Colonic mucosa (tissue), 4 donors: ENCODE results near the gene ITPR3. TPM values are rescaled to one million over a fixed set of nuclear protein-coding genes. Genes with fewer than 3 reads are reported as not detected.
A peak's percentile ranks its signal among the peaks of the same experiment; 100 is the strongest.

Experiments used
- DNase-seq: peaks from one replicate; pipeline ENCODE4 v3.0.0-alpha.2; 2020
- H3K27ac ChIP-seq: fragments of 200-600 bp; one replicate; pipeline ENCODE4 v1.8.0; 2021
- H3K27me3 ChIP-seq: fragments of 200-600 bp; one replicate; pipeline ENCODE4 v1.8.0; 2021
- H3K36me3 ChIP-seq: fragments of 200-600 bp; one replicate; pipeline ENCODE4 v1.8.0; 2021
- H3K4me1 ChIP-seq: fragments of 200-600 bp; one replicate; pipeline ENCODE4 v1.8.0; 2021; ENCODE audit warnings: mild to moderate bottlenecking
- H3K4me3 ChIP-seq: fragments of 200-600 bp; one replicate; pipeline ENCODE4 v1.8.0; 2021
- H3K9ac ChIP-seq, 2 donors: one replicate each; pipeline ENCODE4 v1.7.0; 2013; ENCODE audit warnings: control low read depth in 2 of 2, low read depth in 2 of 2, low read length in 2 of 2
- H3K9me3 ChIP-seq: fragments of 200-600 bp; one replicate; pipeline ENCODE4 v1.8.0; 2021
- CTCF ChIP-seq: fragments of 200-600 bp; IDR thresholded peaks from one replicate; pipeline ENCODE4 v1.8.0; 2022; ENCODE audit warnings: antibody characterized with exemption, mild to moderate bottlenecking
- intact Hi-C: fragments of 100-400 bp; cut with DNase I; formaldehyde crosslinking; loops from one replicate; pipeline ENCODE4 v1.14.1; 2022
- total RNA-seq, 2 donors: library from RNA; stranded (reverse); fragmentation: NEBNext Ultra II Directional in 1 of 2; extraction: Animal tissue kit (Norgen Biotek cat#: 25700) in 1 of 2; gene quantifications; one replicate each; pipeline ENCODE4 v1.2.1, GENCODE V29; 2021
- donor health status: healthy.
- donor health status: DM: no; HTN: no; CAD: no.
- donor health status: DM: no; HTN: no; CAD: no.

Gene ITPR3
- total RNA-seq, 2 donors from 2014 or later: 86.2 to 119 TPM

GRCh38 chr6:33577718-33578117 lies 43.4 kb upstream of the ITPR3 start:
- no peaks in the 10 kb centered on the region for H3K9me3 ChIP-seq
- peak overlapping the region; percentile 47 to 100 for H3K9ac ChIP-seq
- H3K36me3 ChIP-seq: peaks cover 21% of the 10 kb centered on the region
- no peak for TF ChIP-seq CTCF
- H3K27me3 ChIP-seq: no peaks in the 10 kb centered on the region
- H3K4me1 ChIP-seq: peaks cover 15% of the 10 kb centered on the region
- H3K27ac ChIP-seq: peak overlapping the region; percentile 96
- intact Hi-C loops: no loop called here
- peak; percentile 68 for DNase-seq
- H3K4me3 ChIP-seq: peak overlapping the region; percentile 77

DNA sequence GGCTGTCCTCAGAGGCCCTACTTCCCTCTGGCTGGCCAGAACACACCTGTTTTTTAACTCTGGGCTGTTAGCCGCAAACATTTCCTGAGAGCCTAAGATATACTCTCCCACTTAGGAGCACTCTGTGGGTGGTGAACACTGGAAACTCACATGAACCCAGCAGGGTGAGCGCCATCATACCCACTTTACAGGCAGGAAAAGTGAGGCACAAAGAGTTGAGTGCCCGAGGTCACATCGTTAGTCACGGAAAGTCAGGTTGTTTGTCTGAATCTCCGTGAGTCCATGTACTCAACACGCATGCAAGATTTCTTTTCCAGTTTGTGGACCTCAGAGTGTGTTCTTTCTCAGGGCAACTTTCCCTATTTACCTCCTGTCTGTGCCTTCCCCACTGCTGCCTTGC lies 43.0 kb upstream of the ITPR3 start:
- DNase-seq: no peak
- H3K4me3 ChIP-seq: peak overlapping the region; percentile 77
- peak overlapping the region; percentile 99 to 100 for H3K9ac ChIP-seq
- H3K27me3 ChIP-seq: no peaks in the 10 kb centered on the region
- intact Hi-C loops: no loop called here
- no peaks in the 10 kb centered on the region for H3K9me3 ChIP-seq
- H3K36me3 ChIP-seq: peaks cover 21% of the 10 kb centered on the region
- H3K4me1 ChIP-seq: peaks cover 15% of the 10 kb centered on the region
- no peak for TF ChIP-seq CTCF
- peak overlapping the region; percentile 96 for H3K27ac ChIP-seq

DNA sequence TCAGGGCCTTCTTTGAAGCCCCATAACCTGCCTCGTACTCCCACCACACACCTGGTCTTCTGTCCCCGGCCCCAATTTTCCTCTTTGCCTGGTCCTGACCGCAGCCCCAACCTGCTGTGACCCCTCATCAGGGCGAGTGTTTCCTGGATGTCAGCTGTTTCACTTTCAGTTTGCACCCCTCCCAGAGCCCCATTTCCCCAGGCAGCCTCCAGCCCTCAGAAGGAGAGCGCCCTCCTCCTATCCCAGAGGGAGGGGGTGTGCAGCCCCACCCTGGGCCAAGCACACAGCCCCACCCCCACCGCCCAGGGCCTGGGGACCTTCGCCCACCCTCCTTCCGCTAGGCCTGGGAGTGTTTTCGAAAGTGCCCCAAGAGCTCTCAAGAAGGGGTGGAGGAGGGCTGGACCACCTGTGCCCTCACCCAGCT lies 42.5 kb upstream of the ITPR3 start:
- no peak for TF ChIP-seq CTCF
- peak overlapping the region; percentile 96 for H3K27ac ChIP-seq
- DNase-seq: peak; percentile 59
- peaks cover 21% of the 10 kb centered on the region for H3K36me3 ChIP-seq
- H3K9me3 ChIP-seq: no peaks in the 10 kb centered on the region
- no peaks in the 10 kb centered on the region for H3K27me3 ChIP-seq
- peak overlapping the region; percentile 77 for H3K4me3 ChIP-seq
- H3K4me1 ChIP-seq: peaks cover 15% of the 10 kb centered on the region
- intact Hi-C loops: no loop called here
- peak overlapping the region; percentile 99 to 100 for H3K9ac ChIP-seq

- peaks cover 15% of the 10 kb centered on the region for H3K4me1 ChIP-seq
- peaks cover 8% of the 10 kb centered on the region for H3K36me3 ChIP-seq
- no peaks in the 10 kb centered on the region for H3K27me3 ChIP-seq
- TF ChIP-seq CTCF: peak; percentile 45
- DNase-seq: peak; percentile 96
- H3K27ac ChIP-seq: peak within 1 kb of the TSS; percentile 96
- H3K4me3 ChIP-seq: peak within 1 kb of the TSS; percentile 77
- peak within 1 kb of the TSS; percentile 99 to 100 for H3K9ac ChIP-seq
- intact Hi-C loops: no loop called here
- no peaks in the 10 kb centered on the region for H3K9me3 ChIP-seq
Measured at GRCh38 chr6:33579828-33580714, 41.1 kb upstream of the ITPR3 start, which contains the start of gene BAK1. Gene BAK1, minus strand, starts transcription at chr6:33580276. Its CDS starts 2,672 bp downstream, at chr6:33577604.

DNA sequence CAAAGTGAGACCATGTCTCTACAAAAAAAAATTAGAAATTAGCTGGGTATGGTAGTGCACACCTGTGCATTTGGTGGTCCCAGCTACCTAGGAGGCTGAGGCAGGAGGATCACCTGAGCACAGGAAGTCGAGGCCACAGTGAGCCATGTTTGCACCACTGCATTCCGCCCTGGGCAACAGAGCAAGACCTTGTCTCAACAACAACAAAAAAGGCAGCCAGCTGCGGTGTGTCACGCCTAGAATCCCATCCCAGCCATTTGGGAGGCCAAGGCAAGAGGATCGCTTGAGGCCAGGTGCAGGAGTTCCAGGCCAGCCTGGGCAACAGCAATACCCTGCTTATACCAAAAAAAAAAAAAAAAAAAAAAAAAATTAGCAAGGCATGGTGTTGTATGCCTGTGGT lies 39.9 kb upstream of the ITPR3 start:
- Histone ChIP-seq H3K4me1 (peaks cover 15% of the 10 kb centered on the region), H3K9me3 (no peaks in the 10 kb centered on the region), H3K4me3 (no peak overlapping the region), H3K27ac (no peak overlapping the region), H3K9ac (no peak overlapping the region), H3K27me3 (no peaks in the 10 kb centered on the region), H3K36me3 (no peaks in the 10 kb centered on the region)
- no peak for DNase-seq
- intact Hi-C loops: no loop called here
- no peak for TF ChIP-seq CTCF
